ENCODE results near the gene PFAS.
A peak's percentile ranks its signal among the peaks of the same experiment; 100 is the strongest.

The PFAS gene

GRCh38 chr17:8231701-8232100 is 17.4 kb upstream of the PFAS start:
- H2AFZ ChIP-seq: no peak overlapping the region
- H3K4me2 ChIP-seq (ENCODE audit: low read length): no peak overlapping the region
- no peak for TF ChIP-seq CTCF (IDR thresholded peaks at IDR 0.05)

GRCh38 chr17:8234361-8235270 is 14.5 kb upstream of the PFAS start:
- Histone ChIP-seq H3K9me3 (ENCODE audit: control insufficient read depth, low read length) (no peaks in the 10 kb centered on the region), H3K79me2 (peaks cover 7% of the 10 kb centered on the region), H3K4me1 (peaks cover 12% of the 10 kb centered on the region), H2AFZ (no peak overlapping the region), H3K9ac (no peak overlapping the region), H3K4me2 (ENCODE audit: low read length) (no peak overlapping the region), H3K27me3 (ENCODE audit: control insufficient read depth, insufficient read depth, low read length) (no peaks in the 10 kb centered on the region), H3K36me3 (ENCODE audit: control insufficient read depth, insufficient read depth, low read length) (no peaks in the 10 kb centered on the region), H3K4me3 (ENCODE audit: low read depth, low read length) (no peak overlapping the region), H3K27ac (no peak overlapping the region)
- TF ChIP-seq CTCF (IDR thresholded peaks at IDR 0.05): no peak

More at GRCh38 chr17:8231701-8232100, 17.4 kb upstream of the PFAS start:
- H3K36me3 ChIP-seq (ENCODE audit: control insufficient read depth, insufficient read depth, low read length): no peaks in the 10 kb centered on the region
- no peak overlapping the region for H3K4me3 ChIP-seq (ENCODE audit: low read depth, low read length)
- no peaks in the 10 kb centered on the region for H3K4me1 ChIP-seq
- no peaks in the 10 kb centered on the region for H3K27me3 ChIP-seq (ENCODE audit: control insufficient read depth, insufficient read depth, low read length)
- H3K9me3 ChIP-seq (ENCODE audit: control insufficient read depth, low read length): no peaks in the 10 kb centered on the region
- H3K79me2 ChIP-seq: peaks cover 7% of the 10 kb centered on the region
- no peak overlapping the region for H3K27ac ChIP-seq
- H3K9ac ChIP-seq: no peak overlapping the region

GRCh38 chr17:8235676-8236075 is 13.4 kb upstream of the PFAS start:
- H3K36me3 ChIP-seq (ENCODE audit: control insufficient read depth, insufficient read depth, low read length): no peaks in the 10 kb centered on the region
- no peak for TF ChIP-seq CTCF (IDR thresholded peaks at IDR 0.05)

GRCh38 chr17:8237175-8237574 is 11.9 kb upstream of the PFAS start:
- no peaks in the 10 kb centered on the region for H3K9me3 ChIP-seq (ENCODE audit: control insufficient read depth, low read length)
- H3K9ac ChIP-seq: no peak overlapping the region
- peak overlapping the region; percentile 66 for H2AFZ ChIP-seq
- peak overlapping the region; percentile 31 for H3K4me2 ChIP-seq (ENCODE audit: low read length)
- no peaks in the 10 kb centered on the region for H3K27me3 ChIP-seq (ENCODE audit: control insufficient read depth, insufficient read depth, low read length)
- H3K4me1 ChIP-seq: peaks cover 12% of the 10 kb centered on the region
- H3K27ac ChIP-seq: peak overlapping the region; percentile 53
- TF ChIP-seq CTCF (IDR thresholded peaks at IDR 0.05): no peak
- peak overlapping the region; percentile 5 for H3K4me3 ChIP-seq (ENCODE audit: low read depth, low read length)
- H3K79me2 ChIP-seq: peaks cover 4% of the 10 kb centered on the region
- no peaks in the 10 kb centered on the region for H3K36me3 ChIP-seq (ENCODE audit: control insufficient read depth, insufficient read depth, low read length)

More at GRCh38 chr17:8235676-8236075, 13.4 kb upstream of the PFAS start:
- Histone ChIP-seq H3K79me2 (peaks cover 6% of the 10 kb centered on the region), H3K4me2 (ENCODE audit: low read length) (no peak overlapping the region), H3K9me3 (ENCODE audit: control insufficient read depth, low read length) (no peaks in the 10 kb centered on the region), H3K4me3 (ENCODE audit: low read depth, low read length) (no peak overlapping the region), H3K9ac (no peak overlapping the region), H3K27me3 (ENCODE audit: control insufficient read depth, insufficient read depth, low read length) (no peaks in the 10 kb centered on the region), H3K27ac (no peak overlapping the region), H3K4me1 (peaks cover 12% of the 10 kb centered on the region), H2AFZ (no peak overlapping the region)

Data from parathyroid adenoma (tissue), 2 donors.